IMR-90 (cell line): Measurements from ENCODE around the gene PBXIP1.

Experiments used
- CTCF ChIP-seq: conservative IDR thresholded peaks from 2 replicates; pipeline ENCODE4 v1.5.1; 2012; ENCODE audit warnings: mild to moderate bottlenecking, low read depth, low read length, improper control_type of control experiment
- MAZ ChIP-seq: IDR thresholded peaks from 2 replicates; pipeline ENCODE4 v1.6.1; 2012; ENCODE audit warnings: low read depth, mild to moderate bottlenecking, low read length, improper control_type of control experiment, moderate library complexity, borderline replicate concordance
- MXI1 ChIP-seq: IDR thresholded peaks from 2 replicates; pipeline ENCODE4 v1.6.1; 2012; ENCODE audit warnings: low read depth, mild to moderate bottlenecking, low read length, moderate library complexity, borderline replicate concordance
- POLR2A ChIP-seq: IDR thresholded peaks from 2 replicates; pipeline ENCODE4 v1.6.1; 2012; ENCODE audit warnings: mild to moderate bottlenecking, low read depth, low read length
- RAD21 ChIP-seq: IDR thresholded peaks from 2 replicates; pipeline ENCODE4 v1.6.1; 2012; ENCODE audit warnings: low read length, improper control_type of control experiment
- RCOR1 ChIP-seq: IDR thresholded peaks from 2 replicates; pipeline ENCODE4 v1.6.1; 2012; ENCODE audit warnings: mild to moderate bottlenecking, low read length, improper control_type of control experiment; ENCODE audit not compliant: insufficient replicate concordance
- SMC3 ChIP-seq: fragments of 150-350 bp; IDR thresholded peaks from 2 replicates; pipeline ENCODE4 v1.6.1; 2016; ENCODE audit warnings: low read depth, mild to moderate bottlenecking, antibody characterized with exemption, low read length, moderate library complexity
- TF ChIP-seq, protein P1 (sequence below): fragments of 150-350 bp; IDR thresholded peaks from 2 replicates; pipeline ENCODE4 v1.6.1; 2017; ENCODE audit warnings: mild to moderate bottlenecking, antibody characterized with exemption, low read length, low read depth
- TF ChIP-seq, protein P2 (sequence below): fragments of 150-350 bp; IDR thresholded peaks from 2 replicates; pipeline ENCODE4 v1.6.1; 2016; ENCODE audit warnings: low read depth, mild to moderate bottlenecking, low read length, moderate library complexity, borderline replicate concordance

GRCh38 chr1:154908937-154909336, 47.0 kb downstream of the PBXIP1 start:
- TF ChIP-seq CTCF (no peak), SMC3 (no peak), MXI1 (no peak), MAZ (no peak), POLR2A (no peak), RCOR1 (no peak), RAD21 (no peak)
- TF ChIP-seq, protein P1, sequence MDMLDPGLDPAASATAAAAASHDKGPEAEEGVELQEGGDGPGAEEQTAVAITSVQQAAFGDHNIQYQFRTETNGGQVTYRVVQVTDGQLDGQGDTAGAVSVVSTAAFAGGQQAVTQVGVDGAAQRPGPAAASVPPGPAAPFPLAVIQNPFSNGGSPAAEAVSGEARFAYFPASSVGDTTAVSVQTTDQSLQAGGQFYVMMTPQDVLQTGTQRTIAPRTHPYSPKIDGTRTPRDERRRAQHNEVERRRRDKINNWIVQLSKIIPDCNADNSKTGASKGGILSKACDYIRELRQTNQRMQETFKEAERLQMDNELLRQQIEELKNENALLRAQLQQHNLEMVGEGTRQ, result no peak
- TF ChIP-seq, protein P2, sequence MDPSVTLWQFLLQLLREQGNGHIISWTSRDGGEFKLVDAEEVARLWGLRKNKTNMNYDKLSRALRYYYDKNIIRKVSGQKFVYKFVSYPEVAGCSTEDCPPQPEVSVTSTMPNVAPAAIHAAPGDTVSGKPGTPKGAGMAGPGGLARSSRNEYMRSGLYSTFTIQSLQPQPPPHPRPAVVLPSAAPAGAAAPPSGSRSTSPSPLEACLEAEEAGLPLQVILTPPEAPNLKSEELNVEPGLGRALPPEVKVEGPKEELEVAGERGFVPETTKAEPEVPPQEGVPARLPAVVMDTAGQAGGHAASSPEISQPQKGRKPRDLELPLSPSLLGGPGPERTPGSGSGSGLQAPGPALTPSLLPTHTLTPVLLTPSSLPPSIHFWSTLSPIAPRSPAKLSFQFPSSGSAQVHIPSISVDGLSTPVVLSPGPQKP, result no peak
